Tibial nerve (tissue), 3 donors: ENCODE data around the gene CYP4Z1.
"Not testable (repeated sequence)": the region's sequence is repeated elsewhere in the genome, so short reads cannot be mapped to it uniquely, and the experiment has no call there.

Source experiments
- CTCF ChIP-seq, 5 experiments: fragments of 200-600 bp in 3 of 5; fragments of 450-650 bp in 2 of 5; sonication (generic) in 3 of 5; IDR thresholded peaks; one replicate each; pipeline ENCODE4 v1.5.1; 2016 to 2019; ENCODE audit warnings: antibody characterized with exemption in 5 of 5, mild to moderate bottlenecking in 3 of 5, moderate library complexity in 2 of 5
- POLR2A ChIP-seq, 2 donors: fragments of 450-650 bp; IDR thresholded peaks; one replicate each; pipeline ENCODE4 v1.6.1; 2017; ENCODE audit warnings: antibody characterized with exemption in 2 of 2, mild to moderate bottlenecking in 2 of 2, moderate library complexity in 2 of 2

GRCh38 chr1:47107851-47108574, 41.0 kb downstream of the CYP4Z1 start:
- not testable (repeated sequence) for TF ChIP-seq POLR2A, CTCF (IDR thresholded peaks at IDR 0.05)
